AG04450 (cell line): Measurements from ENCODE around the gene PDGFD. TPM values are rescaled to one million over a fixed set of nuclear protein-coding genes. Genes with fewer than 3 reads are reported as not detected.

Experiments used
- CTCF ChIA-PET: fragments of 300-600, 350-600 bp; formaldehyde crosslinking; extraction: SDS; loops from one replicate; lab custom pipeline; 2022; ENCODE audit warnings: antibody characterized with exemption, inconsistent platforms; lab: Charles Lee
- POLR2A ChIA-PET: fragments of 350-600 bp; formaldehyde crosslinking; extraction: SDS; loops from one replicate; lab custom pipeline; 2021; ENCODE audit warnings: antibody characterized with exemption, inconsistent platforms; lab: Yijun Ruan, JAX
- DNase-seq: peaks from one replicate; pipeline ENCODE4 v3.0.0-alpha.2; 2011; ENCODE audit warnings: low read depth, low spot score
- H3K27ac ChIP-seq: one replicate; pipeline ENCODE4 v1.5.1; 2012; ENCODE audit warnings: low read depth, low read length, control low read depth
- H3K27me3 ChIP-seq: one replicate; pipeline ENCODE4 v1.6.0; 2012; ENCODE audit warnings: low read length; ENCODE audit not compliant: control insufficient read depth, insufficient read depth
- H3K4me3 ChIP-seq: 2 replicates; pipeline ENCODE4 v1.5.1; 2011; ENCODE audit warnings: mild to moderate bottlenecking, low read depth, low read length, control low read depth
- H3K9me3 ChIP-seq: 2 replicates; pipeline ENCODE4 v1.5.1; 2012; ENCODE audit warnings: low read length; ENCODE audit not compliant: control insufficient read depth, insufficient read depth
- CTCF ChIP-seq: IDR thresholded peaks from 2 replicates; pipeline ENCODE4 v1.5.1; 2011; ENCODE audit warnings: low read depth, low read length, control low read depth, inconsistent platforms
- polyA plus RNA-seq: library from polyadenylated mRNA; depleted of rRNA; stranded (reverse); fragments of >200 nt; gene quantifications from 2 replicates; pipeline ENCODE4 v1.2.3, GENCODE V29; 2011

The PDGFD gene
- polyA plus RNA-seq, 1 experiment = 58.1 TPM

- Histone ChIP-seq H3K27me3 (no peaks in the 10 kb centered on the region), H3K4me3 (no peak overlapping the region), H3K9me3 (no peaks in the 10 kb centered on the region), H3K27ac (no peak overlapping the region)
- CTCF ChIA-PET = no interaction called here
- POLR2A ChIA-PET = no interaction called here
- no peak for DNase-seq
- TF ChIP-seq CTCF = no peak
Observed at GRCh38 chr11:104104201-104104600, 59.7 kb downstream of the PDGFD start.

- ChIA-PET POLR2A (no interaction called here), CTCF (no interaction called here)
- no peak for TF ChIP-seq CTCF
- Histone ChIP-seq H3K27me3 (no peaks in the 10 kb centered on the region), H3K27ac (no peak overlapping the region), H3K9me3 (no peaks in the 10 kb centered on the region), H3K4me3 (no peak overlapping the region)
- DNase-seq = no peak
Observed at GRCh38 chr11:104098555-104098954, 65.4 kb downstream of the PDGFD start.

GRCh38 chr11:104098132-104098531, 65.8 kb downstream of the PDGFD start:
- Histone ChIP-seq H3K9me3 (no peaks in the 10 kb centered on the region), H3K27me3 (no peaks in the 10 kb centered on the region), H3K4me3 (no peak overlapping the region), H3K27ac (no peak overlapping the region)
- ChIA-PET POLR2A (no interaction called here), CTCF (no interaction called here)
- no peak for TF ChIP-seq CTCF
- DNase-seq = no peak

GRCh38 chr11:104096900-104097299, 67.0 kb downstream of the PDGFD start:
- no peak for TF ChIP-seq CTCF
- Histone ChIP-seq H3K4me3 (no peak overlapping the region), H3K27me3 (no peaks in the 10 kb centered on the region), H3K27ac (no peak overlapping the region), H3K9me3 (no peaks in the 10 kb centered on the region)
- POLR2A ChIA-PET = no interaction called here
- no peak for DNase-seq
- CTCF ChIA-PET = interaction anchor here (0.5 kb wide), 1 partner anchor 405 kb away, joined by 3 read pairs; no protein-coding TSS in a partner anchor

GRCh38 chr11:104095791-104096190, 68.2 kb downstream of the PDGFD start:
- CTCF ChIA-PET = interaction anchor here (0.9 kb wide), 1 partner anchor 98 kb away, joined by 3 read pairs; no protein-coding TSS in a partner anchor
- H3K27ac ChIP-seq = no peak overlapping the region

More at GRCh38 chr11:104095791-104096190, 68.2 kb downstream of the PDGFD start:
- H3K9me3 ChIP-seq = no peaks in the 10 kb centered on the region
- no peak overlapping the region for H3K4me3 ChIP-seq
- DNase-seq = no peak
- no peak for TF ChIP-seq CTCF
- POLR2A ChIA-PET = no interaction called here
- H3K27me3 ChIP-seq = no peaks in the 10 kb centered on the region
